GM12801 (cell line): ENCODE results near the gene GPR65.

Experiments
- TF ChIP-seq, protein P1 (sequence below): IDR thresholded peaks from one replicate; pipeline ENCODE4 v1.5.1; 2011; ENCODE audit warnings: control low read depth; ENCODE audit not compliant: insufficient read length; ENCODE audit errors: extremely low read depth

The GPR65 gene

DNA sequence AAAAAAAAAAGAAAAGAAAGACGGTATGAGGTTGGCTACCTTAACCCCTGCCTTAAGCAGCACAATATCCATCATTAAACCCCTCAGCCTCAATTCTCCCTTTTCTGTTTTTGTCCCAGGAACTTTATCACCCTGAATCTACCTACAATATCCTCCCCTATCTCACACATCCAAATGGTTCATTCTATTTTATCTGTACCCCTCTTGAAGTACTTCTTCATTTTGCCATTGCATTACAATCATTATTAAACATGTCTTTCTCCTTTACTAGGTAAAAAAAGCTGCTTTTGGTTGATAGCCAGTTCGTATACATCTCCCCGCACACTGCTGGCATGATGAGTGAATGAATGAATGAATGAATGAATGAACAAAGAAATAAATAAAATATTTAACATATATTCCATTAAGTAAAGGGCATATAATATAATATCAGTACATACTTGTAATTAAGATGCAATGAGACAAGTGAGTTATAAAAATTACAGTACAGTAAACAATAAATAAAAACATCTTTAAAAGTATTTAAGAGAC is 364 bp upstream of the GPR65 start:
- TF ChIP-seq, protein P1, sequence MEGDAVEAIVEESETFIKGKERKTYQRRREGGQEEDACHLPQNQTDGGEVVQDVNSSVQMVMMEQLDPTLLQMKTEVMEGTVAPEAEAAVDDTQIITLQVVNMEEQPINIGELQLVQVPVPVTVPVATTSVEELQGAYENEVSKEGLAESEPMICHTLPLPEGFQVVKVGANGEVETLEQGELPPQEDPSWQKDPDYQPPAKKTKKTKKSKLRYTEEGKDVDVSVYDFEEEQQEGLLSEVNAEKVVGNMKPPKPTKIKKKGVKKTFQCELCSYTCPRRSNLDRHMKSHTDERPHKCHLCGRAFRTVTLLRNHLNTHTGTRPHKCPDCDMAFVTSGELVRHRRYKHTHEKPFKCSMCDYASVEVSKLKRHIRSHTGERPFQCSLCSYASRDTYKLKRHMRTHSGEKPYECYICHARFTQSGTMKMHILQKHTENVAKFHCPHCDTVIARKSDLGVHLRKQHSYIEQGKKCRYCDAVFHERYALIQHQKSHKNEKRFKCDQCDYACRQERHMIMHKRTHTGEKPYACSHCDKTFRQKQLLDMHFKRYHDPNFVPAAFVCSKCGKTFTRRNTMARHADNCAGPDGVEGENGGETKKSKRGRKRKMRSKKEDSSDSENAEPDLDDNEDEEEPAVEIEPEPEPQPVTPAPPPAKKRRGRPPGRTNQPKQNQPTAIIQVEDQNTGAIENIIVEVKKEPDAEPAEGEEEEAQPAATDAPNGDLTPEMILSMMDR, result no peak

DNA sequence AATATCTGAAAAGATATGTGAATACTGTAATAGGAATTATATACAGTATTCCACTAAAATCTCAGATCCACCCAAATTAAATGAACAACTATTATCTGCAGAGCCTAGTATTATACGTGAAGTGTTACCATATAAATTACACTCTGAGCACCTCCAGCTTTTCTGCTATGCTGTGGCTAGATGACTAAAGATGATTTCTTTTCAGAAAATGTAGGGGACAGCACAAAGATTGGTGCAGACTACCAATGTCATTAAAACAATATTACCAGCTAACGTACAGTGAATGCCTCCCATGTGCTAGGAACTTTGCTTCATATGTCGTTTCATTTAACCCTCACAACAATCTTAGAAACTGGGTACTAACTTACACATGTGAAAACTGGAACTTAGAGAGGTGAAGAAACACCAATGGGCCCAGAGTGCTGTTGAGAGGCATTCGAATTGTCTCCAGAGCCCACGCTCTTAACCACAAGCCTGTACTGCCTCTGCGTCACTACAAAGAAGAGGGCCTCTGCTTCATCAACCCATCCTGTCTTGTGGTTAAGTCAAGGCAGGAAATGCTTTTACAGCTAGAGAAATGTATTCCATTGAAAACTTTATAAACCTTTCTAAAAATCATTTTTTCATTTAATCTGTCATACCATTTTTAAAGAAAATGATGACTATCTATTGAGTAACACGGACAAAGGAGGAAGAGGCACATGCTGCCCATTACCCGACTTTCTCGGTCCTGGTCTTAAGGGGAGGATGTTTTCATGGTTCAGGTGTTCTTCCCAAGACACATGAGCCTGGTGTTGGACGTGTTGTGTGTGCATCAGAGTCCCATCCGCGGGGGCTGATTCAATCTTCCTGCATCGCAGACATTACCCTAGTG is 1.3 kb downstream of the GPR65 start:
- TF ChIP-seq, protein P1, result no peak

DNA sequence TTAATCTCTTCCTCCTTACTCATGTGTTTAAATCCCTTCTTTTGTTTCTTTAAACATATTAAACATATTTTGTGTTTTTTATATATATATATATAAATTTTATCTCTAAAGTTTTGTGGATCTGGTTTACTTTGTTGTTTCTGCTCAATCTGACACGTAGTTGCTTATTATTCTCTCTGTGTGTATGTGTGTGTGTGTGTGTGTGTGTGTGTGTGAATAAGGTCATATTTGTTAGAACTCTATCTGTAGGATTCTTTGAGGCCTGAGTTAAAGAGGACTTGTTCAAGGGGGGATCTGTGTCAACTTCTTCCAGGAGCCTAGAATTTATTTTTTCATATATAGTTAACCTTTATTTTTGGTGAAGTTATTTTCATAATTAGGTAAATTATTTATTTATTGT is 2.7 kb downstream of the GPR65 start:
- TF ChIP-seq, protein P1, result no peak

DNA sequence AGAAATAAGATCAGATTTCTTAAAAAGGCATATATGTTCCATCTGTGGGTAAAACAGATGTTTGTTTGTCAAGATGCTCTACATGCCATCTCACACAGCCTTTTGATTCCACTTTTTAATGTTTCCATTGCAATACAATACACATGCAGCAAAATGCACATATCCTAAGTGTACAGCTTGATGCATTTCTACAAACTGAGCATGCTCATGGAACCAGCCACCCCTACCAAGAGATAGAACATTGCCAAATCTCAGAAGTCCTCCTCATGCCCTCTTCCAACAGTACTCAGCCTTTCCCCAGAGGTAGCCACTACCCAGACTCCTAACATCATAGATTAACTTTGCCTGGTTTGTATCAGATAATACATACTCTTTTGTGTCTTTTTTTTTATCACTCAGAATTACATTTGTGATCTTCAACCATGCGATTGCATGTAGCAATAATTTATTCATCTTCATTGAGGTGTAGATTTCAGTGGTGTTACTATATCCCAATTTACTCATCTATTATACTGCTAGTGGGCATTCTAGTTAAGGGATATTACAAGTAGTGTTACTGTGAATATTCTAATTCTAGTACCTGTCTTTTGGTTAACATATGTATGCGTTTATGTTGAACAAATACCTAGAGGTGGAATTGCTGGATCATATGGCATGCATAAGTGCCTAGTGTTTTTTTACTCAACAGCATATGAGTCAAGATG is 3.3 kb downstream of the GPR65 start:
- TF ChIP-seq, protein P1, result no peak

DNA sequence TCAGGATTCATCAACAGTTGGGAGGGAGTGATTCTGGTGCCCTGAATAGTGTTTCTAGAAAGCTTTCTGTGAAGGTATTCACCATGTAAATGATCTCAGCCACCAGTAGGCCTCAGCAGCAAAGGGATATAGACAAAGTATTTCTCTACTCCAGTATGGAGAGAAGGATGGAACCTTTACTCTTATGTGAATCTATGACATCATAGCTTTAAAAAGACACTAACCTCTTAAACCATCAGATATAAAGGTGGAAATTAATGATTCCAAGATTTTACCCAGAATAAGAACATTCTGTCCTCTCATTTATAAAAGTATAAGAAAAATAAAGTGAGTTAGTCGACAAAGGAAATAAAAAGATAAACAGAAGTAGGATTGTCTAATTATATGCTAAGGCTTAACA is 4.6 kb downstream of the GPR65 start:
- TF ChIP-seq, protein P1, result no peak

DNA sequence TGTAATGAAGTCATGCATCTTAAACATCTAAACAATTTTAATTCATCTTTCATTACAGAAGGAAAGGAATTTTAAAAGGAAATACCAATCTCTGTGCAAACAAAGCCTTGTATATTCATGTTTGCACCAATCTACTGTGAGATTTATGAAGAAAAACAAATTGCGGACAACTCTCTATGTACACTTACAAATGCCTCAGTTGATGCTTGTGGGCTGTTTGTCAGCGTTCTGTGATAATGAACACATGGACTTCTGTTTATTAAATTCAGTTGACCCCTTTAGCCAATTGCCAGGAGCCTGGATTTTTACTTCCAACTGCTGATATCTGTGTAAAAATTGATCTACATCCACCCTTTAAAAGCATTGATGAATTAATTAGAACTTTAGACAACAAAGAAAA is 5.4 kb downstream of the GPR65 start:
- TF ChIP-seq, protein P1, result no peak

DNA sequence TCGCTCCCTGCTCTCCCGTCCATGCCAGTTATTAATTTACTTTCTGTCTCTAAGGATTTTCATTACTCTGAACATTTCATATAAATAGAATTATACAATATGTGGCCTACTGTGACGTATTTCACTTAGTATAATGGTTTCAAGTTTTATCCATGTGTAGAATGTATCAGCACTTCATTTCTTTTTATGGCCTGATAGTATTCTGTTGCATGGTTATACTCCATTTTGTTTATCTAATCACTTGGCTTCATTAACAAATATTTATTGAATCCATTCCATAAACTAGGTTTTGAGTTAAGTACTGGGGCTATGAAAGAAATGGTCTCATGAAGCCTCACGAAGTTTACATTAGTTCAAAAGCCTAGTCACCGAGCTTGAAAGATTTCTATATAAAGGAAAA is 7.6 kb downstream of the GPR65 start:
- TF ChIP-seq, protein P1, result no peak
